ENCODE measurements around the gene ARHGEF28. TPM values are rescaled to one million over a fixed set of nuclear protein-coding genes. Genes with fewer than 3 reads are reported as not detected.

ARHGEF28 gene
- total RNA-seq, 2 experiments from 2014 or later, result not detected

DNA sequence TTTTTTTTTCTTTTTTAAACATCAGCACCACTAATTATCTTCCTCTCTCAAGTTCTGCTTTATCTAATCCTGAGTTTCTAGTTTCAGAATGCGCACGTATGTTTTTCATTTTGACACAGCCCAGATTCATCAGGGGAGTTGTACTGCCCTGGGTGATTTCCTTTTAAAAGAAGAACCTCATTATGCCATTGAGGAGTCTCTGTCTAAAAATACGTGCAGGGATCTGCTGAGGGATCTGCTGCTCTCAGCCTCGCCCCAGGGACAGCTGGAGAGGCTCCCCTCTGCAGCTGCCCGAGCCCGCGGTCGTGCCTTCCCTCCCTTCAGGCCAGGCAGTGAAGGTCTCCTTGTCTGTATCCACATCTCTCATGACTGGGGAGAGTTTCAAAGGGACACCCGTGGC is 273.1 kb downstream of the ARHGEF28 start:
- no peaks in the 10 kb centered on the region for H3K36me3 Mint-ChIP-seq (ENCODE audit: low read depth)
- no peaks in the 10 kb centered on the region for H3K9me3 Mint-ChIP-seq (ENCODE audit: insufficient read depth)
- POLR2A ChIA-PET, result no interaction called here
- CTCF ChIA-PET, result no interaction called here
- H3K27me3 Mint-ChIP-seq (ENCODE audit: low read depth), result peaks cover 6% of the 10 kb centered on the region
- DNase-seq (no peak), ATAC-seq (no peak)
- no peaks in the 10 kb centered on the region for H3K4me1 Mint-ChIP-seq (ENCODE audit: low read depth)
- no peak overlapping the region for H3K27ac Mint-ChIP-seq
- H3K4me3 Mint-ChIP-seq, result no peak overlapping the region

DNA sequence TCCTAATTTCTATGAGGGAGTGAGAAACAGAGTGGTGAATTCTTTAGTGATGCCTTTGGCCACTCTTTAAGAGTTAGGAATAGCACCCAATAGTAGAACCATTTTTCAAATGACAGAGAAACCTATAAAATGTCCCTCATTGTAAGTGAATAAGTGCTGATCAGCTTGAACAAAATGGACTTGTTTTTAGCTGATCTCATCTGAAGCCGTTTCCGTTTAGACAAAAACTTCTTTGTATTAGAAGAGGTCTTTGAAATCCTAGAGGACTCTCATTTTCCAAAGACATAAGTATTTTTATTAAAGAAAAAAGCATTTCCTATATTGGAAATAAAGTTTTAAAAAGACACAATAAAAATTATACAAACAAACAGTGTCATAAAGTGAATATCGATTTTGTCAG is 273.9 kb downstream of the ARHGEF28 start:
- POLR2A ChIA-PET, result no interaction called here
- no peak overlapping the region for H3K4me3 Mint-ChIP-seq
- CTCF ChIA-PET, result no interaction called here

DNA sequence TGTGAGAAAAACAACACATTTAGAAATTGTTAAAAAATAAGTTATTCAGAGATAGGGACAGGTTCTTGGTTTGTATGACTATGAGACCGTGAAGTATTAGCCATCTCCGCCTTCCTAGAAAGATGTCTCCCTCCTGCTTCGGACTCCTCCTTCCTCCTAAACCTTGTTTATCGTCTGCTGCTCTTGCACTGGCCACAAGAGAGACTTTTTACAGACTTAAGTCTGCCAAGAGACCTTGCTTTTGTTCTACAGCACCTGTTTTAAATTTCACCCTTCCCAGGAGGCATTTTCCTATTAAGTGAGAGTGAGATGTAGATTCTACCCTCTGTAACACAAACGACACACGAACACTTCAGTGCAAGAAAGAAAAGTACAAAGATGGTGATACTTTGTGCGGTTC is 274.6 kb downstream of the ARHGEF28 start:
- Mint-ChIP-seq H3K4me3 (no peak overlapping the region), H3K9me3 (ENCODE audit: insufficient read depth) (no peaks in the 10 kb centered on the region), H3K36me3 (ENCODE audit: low read depth) (no peaks in the 10 kb centered on the region), H3K27me3 (ENCODE audit: low read depth) (peaks cover 6% of the 10 kb centered on the region), H3K27ac (no peak overlapping the region), H3K4me1 (ENCODE audit: low read depth) (no peaks in the 10 kb centered on the region)
- ATAC-seq (no peak), DNase-seq (no peak)
- CTCF ChIA-PET, result no interaction called here
- POLR2A ChIA-PET, result no interaction called here

More for the DNA sequence above, 273.9 kb downstream of the ARHGEF28 start:
- no peak overlapping the region for H3K27ac Mint-ChIP-seq
- DNase-seq (no peak), ATAC-seq (no peak)
- no peaks in the 10 kb centered on the region for H3K36me3 Mint-ChIP-seq (ENCODE audit: low read depth)
- no peaks in the 10 kb centered on the region for H3K4me1 Mint-ChIP-seq (ENCODE audit: low read depth)
- no peaks in the 10 kb centered on the region for H3K9me3 Mint-ChIP-seq (ENCODE audit: insufficient read depth)
- H3K27me3 Mint-ChIP-seq (ENCODE audit: low read depth), result peaks cover 6% of the 10 kb centered on the region

DNA sequence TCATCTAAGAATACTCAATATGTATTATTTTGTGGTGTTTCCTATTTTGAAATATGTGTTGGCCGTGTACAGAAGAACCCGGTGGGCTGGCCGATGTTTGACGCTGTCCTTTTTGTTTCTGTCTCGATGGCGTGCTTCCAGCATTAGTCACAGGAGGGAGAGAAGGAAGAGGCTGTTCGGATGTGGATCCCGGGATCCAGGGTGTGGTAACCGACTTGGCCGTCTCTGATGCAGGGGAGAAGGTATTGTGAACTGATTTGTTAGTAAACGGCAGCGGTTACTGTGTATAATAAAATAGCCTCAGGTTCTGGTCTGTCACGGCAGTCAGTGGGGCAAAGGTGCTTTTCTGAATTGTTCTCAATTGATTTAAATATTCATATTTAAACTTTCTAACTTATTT is 275.0 kb downstream of the ARHGEF28 start:
- H3K4me3 Mint-ChIP-seq, result no peak overlapping the region
- H3K9me3 Mint-ChIP-seq (ENCODE audit: insufficient read depth), result no peaks in the 10 kb centered on the region
- H3K27me3 Mint-ChIP-seq (ENCODE audit: low read depth), result peaks cover 6% of the 10 kb centered on the region
- no peaks in the 10 kb centered on the region for H3K36me3 Mint-ChIP-seq (ENCODE audit: low read depth)
- H3K4me1 Mint-ChIP-seq (ENCODE audit: low read depth), result no peaks in the 10 kb centered on the region
- ChIA-PET POLR2A (no interaction called here), CTCF (interaction anchor here (2.5 kb wide), 1 partner anchor 741 kb away, joined by 38 read pairs; the partner anchor contains the start of gene ENC1)
- no peak for DNase-seq
- no peak overlapping the region for H3K27ac Mint-ChIP-seq
- ATAC-seq, result no peak

DNA sequence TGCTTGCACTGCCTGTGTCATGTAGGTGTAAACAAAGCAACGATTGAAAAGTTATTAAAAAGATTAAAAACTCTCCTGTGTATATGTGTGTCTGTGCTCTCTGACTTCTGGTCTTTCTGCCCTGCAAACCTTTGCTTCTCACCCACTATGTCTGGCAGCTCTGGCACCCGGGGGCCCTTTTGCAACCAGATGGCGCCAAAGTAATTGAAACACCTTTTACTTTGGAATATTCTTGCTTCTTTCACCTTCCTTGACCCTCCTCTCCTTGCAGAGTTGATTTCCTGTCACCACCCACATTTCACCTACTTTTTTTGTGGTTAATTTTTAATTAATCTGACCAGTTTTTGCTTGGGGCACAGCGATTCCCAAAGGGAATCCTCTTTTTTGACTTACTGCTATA is 275.5 kb downstream of the ARHGEF28 start:
- CTCF ChIA-PET, result interaction anchor here (1.0 to 2.5 kb wide), 8 partner anchors 8 to 791 kb away, joined by 3 to 38 read pairs (median 8); partner anchors contain the start of gene ENC1
- POLR2A ChIA-PET, result no interaction called here
- H3K4me3 Mint-ChIP-seq, result no peak overlapping the region
- no peak for ATAC-seq
- no peak for DNase-seq
- peaks cover 6% of the 10 kb centered on the region for H3K27me3 Mint-ChIP-seq (ENCODE audit: low read depth)
- no peaks in the 10 kb centered on the region for H3K36me3 Mint-ChIP-seq (ENCODE audit: low read depth)
- H3K4me1 Mint-ChIP-seq (ENCODE audit: low read depth), result no peaks in the 10 kb centered on the region
- H3K9me3 Mint-ChIP-seq (ENCODE audit: insufficient read depth), result no peaks in the 10 kb centered on the region
- no peak overlapping the region for H3K27ac Mint-ChIP-seq

DNA sequence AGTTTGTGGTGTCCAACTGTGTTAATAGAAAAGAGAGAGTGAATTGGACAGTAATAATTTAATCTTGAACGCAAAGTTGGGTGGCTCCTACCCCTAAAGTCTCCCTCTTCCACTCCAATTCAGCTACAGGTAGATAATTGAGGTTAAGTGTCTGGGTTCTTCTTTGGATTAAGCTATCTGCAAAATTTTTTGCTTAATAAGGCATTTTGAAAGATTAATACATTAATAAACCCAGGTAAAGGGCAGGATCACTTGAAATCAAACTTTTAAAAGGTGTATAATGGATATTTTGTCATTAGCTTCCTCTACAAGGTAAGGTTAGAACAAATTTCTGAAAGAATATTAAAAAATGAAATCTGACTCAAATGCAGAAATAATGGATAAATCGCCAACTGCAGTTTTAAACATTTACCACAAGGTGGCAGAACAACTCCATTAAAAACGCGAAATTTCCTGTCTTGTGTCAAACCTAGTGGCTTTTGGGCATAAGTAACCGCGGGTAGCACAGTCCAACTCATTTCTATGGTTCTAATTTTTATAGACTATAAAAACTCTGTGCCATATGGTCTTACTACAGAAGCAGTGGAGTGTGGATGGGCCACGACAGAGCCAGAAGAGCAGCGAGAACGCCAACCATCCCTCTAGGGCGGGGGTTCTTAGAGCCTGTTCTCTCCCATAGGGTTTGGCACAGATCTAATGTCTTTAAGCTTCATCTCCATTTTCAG is 276.5 kb downstream of the ARHGEF28 start:
- DNase-seq (peak; percentile 23), ATAC-seq (no peak)
- CTCF ChIA-PET, result interaction anchor here (0.6 to 2.5 kb wide), 17 partner anchors 9 to 1017 kb away, joined by 3 to 38 read pairs (median 4); partner anchors contain the start of gene ENC1
- POLR2A ChIA-PET, result no interaction called here
- Mint-ChIP-seq H3K4me1 (ENCODE audit: low read depth) (no peaks in the 10 kb centered on the region), H3K4me3 (no peak overlapping the region), H3K36me3 (ENCODE audit: low read depth) (no peaks in the 10 kb centered on the region), H3K27me3 (ENCODE audit: low read depth) (peaks cover 10% of the 10 kb centered on the region), H3K9me3 (ENCODE audit: insufficient read depth) (no peaks in the 10 kb centered on the region), H3K27ac (no peak overlapping the region)

DNA sequence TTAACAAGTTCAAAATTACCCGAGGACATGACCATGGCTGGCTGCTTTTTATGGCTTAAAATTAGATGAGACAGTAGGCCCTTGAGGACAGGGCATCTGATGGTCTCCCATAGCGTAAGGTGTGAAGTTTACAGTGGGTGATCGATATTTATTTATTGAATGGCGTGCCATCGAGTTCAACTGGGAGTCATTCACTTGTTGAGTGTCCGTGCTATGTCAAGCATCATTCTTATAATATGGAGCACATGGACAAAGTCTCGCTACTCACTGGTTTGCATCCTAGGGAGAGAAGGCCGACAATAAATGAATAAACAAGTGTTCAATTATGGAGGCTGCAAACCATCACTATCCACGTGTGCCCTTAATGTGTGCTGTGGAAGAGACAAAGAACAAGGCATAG is 277.2 kb downstream of the ARHGEF28 start:
- Mint-ChIP-seq H3K4me3 (no peak overlapping the region), H3K4me1 (ENCODE audit: low read depth) (no peaks in the 10 kb centered on the region), H3K36me3 (ENCODE audit: low read depth) (no peaks in the 10 kb centered on the region), H3K9me3 (ENCODE audit: insufficient read depth) (no peaks in the 10 kb centered on the region), H3K27ac (no peak overlapping the region), H3K27me3 (ENCODE audit: low read depth) (peaks cover 10% of the 10 kb centered on the region)
- ChIA-PET CTCF (interaction anchor here (0.6 to 2.5 kb wide), 7 partner anchors 161 to 759 kb away, joined by 3 to 38 read pairs (median 6); partner anchors contain the start of gene ENC1), POLR2A (no interaction called here)
- ATAC-seq, result no peak
- DNase-seq, result no peak

DNA sequence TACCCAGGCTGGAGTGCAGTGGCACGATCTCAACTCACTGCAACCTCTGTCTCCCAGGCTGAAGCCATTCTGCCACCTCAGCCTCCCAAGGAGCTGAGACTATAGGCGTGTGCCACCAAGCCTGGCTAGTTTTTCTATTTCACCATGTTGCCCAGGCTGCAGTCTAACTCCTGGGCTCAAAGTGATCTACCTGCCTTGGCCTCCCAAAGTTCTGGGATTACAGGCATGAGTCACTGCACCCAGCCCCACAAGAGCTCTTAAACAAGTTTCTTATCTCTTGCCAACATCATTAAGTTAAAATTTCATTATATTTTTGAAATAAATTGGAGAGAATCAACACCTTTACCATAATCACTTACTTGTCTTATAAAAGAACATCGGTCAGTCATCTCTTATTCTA is 280.3 kb downstream of the ARHGEF28 start:
- Mint-ChIP-seq H3K27me3 (ENCODE audit: low read depth) (peaks cover 8% of the 10 kb centered on the region), H3K36me3 (ENCODE audit: low read depth) (no peaks in the 10 kb centered on the region), H3K4me1 (ENCODE audit: low read depth) (no peaks in the 10 kb centered on the region), H3K27ac (no peak overlapping the region), H3K4me3 (no peak overlapping the region), H3K9me3 (ENCODE audit: insufficient read depth) (no peaks in the 10 kb centered on the region)
- ChIA-PET CTCF (interaction anchor here (2.5 kb wide), 1 partner anchor 743 kb away, joined by 15 read pairs; no protein-coding TSS in a partner anchor), POLR2A (no interaction called here)
- DNase-seq (no peak), ATAC-seq (no peak)

DNA sequence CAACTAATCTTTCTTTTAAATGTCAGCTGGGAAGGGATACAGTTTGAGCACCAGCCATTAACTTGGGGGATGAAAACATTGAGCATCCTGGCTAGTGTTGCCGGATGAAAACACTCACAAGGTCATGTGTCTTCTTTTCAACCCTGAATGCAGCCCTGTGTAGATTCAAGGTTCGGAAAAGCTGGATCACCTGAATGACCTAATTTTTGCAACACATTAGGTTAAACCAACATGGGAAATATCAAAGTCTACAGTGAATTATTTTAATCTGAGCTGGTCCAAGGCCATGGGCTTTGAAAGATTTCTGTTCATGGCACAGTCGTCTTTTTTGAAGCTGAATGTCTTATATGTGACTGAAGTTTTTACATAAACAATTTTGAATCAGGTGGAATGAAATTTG is 281.2 kb downstream of the ARHGEF28 start:
- Mint-ChIP-seq H3K27ac (no peak overlapping the region), H3K9me3 (ENCODE audit: insufficient read depth) (no peaks in the 10 kb centered on the region), H3K4me3 (no peak overlapping the region), H3K27me3 (ENCODE audit: low read depth) (peaks cover 11% of the 10 kb centered on the region), H3K36me3 (ENCODE audit: low read depth) (no peaks in the 10 kb centered on the region), H3K4me1 (ENCODE audit: low read depth) (no peaks in the 10 kb centered on the region)
- no peak for DNase-seq
- ATAC-seq, result no peak
- CTCF ChIA-PET, result interaction anchor here (0.6 to 2.5 kb wide), 2 partner anchors 742 to 1816 kb away, joined by 4 to 15 read pairs; no protein-coding TSS in a partner anchor
- POLR2A ChIA-PET, result no interaction called here

DNA sequence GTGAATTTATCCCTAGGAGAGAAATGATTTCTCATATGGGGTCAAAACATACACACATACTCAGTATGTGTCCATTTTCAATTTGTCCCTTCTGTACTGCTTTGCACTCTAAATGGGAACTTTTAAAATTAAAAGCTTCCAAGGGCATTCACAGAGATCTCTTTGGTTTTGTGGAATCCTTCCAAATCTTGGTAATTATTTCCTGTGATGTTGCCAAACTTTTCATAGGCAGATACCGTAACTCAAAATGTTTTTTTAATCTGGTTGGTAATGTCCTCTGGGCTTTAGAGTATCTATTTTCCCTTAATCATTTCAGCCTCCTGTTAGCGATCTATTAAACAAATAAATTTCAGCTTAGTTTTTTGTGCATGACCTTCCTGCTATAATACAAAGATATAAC is 282.4 kb downstream of the ARHGEF28 start:
- DNase-seq, result no peak
- no peak overlapping the region for H3K4me3 Mint-ChIP-seq
- ATAC-seq, result no peak
- H3K27ac Mint-ChIP-seq, result no peak overlapping the region
- H3K27me3 Mint-ChIP-seq (ENCODE audit: low read depth), result peaks cover 11% of the 10 kb centered on the region
- ChIA-PET POLR2A (no interaction called here), CTCF (interaction anchor here (1.0 to 2.5 kb wide), 3 partner anchors 732 to 741 kb away, joined by 4 to 15 read pairs (median 4); partner anchors contain the start of gene ENC1)
- no peaks in the 10 kb centered on the region for H3K36me3 Mint-ChIP-seq (ENCODE audit: low read depth)
- no peaks in the 10 kb centered on the region for H3K4me1 Mint-ChIP-seq (ENCODE audit: low read depth)
- H3K9me3 Mint-ChIP-seq (ENCODE audit: insufficient read depth), result no peaks in the 10 kb centered on the region

DNA sequence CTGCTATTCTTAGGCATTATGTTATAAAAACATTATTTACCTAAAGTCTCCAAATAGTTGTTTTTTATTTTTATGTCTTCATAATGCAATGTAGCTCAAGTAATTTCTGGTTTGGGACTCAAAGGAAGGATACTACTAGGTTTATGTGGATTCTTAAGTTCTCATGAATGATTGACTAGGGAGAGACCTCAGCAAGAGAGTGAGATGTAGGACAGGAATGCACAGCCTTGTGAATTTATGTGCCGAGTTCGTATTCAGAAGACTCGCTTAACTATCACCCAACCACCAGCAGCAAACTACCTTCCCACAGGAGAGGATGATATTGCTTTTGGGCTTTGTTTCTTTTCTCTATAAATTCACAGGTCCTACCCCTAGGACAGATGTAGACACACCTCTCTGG is 282.9 kb downstream of the ARHGEF28 start:
- no peak overlapping the region for H3K27ac Mint-ChIP-seq
- peaks cover 11% of the 10 kb centered on the region for H3K27me3 Mint-ChIP-seq (ENCODE audit: low read depth)
- ATAC-seq (no peak), DNase-seq (no peak)
- H3K9me3 Mint-ChIP-seq (ENCODE audit: insufficient read depth), result no peaks in the 10 kb centered on the region
- H3K4me1 Mint-ChIP-seq (ENCODE audit: low read depth), result no peaks in the 10 kb centered on the region
- no peak overlapping the region for H3K4me3 Mint-ChIP-seq
- ChIA-PET POLR2A (no interaction called here), CTCF (interaction anchor here (0.6 to 2.5 kb wide), 4 partner anchors 664 to 740 kb away, joined by 3 to 15 read pairs (median 4); partner anchors contain the start of gene ENC1)
- H3K36me3 Mint-ChIP-seq (ENCODE audit: low read depth), result no peaks in the 10 kb centered on the region

DNA sequence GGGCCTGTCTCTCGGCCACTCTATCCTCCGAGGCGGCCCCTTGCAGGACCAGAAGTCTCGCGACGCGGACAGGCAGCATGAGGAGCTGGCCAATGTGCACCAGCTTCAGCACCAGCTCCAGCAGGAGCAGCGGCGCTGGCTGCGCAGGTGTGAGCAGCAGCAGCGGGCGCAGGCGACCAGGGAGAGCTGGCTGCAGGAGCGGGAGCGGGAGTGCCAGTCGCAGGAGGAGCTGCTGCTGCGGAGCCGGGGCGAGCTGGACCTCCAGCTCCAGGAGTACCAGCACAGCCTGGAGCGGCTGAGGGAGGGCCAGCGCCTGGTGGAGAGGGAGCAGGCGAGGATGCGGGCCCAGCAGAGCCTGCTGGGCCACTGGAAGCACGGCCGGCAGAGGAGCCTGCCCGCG is 283.5 kb downstream of the ARHGEF28 start:
- POLR2A ChIA-PET, result no interaction called here
- H3K27me3 Mint-ChIP-seq (ENCODE audit: low read depth), result peaks cover 11% of the 10 kb centered on the region
- H3K9me3 Mint-ChIP-seq (ENCODE audit: insufficient read depth), result no peaks in the 10 kb centered on the region
- no peaks in the 10 kb centered on the region for H3K36me3 Mint-ChIP-seq (ENCODE audit: low read depth)
- DNase-seq (no peak), ATAC-seq (no peak)
- no peak overlapping the region for H3K27ac Mint-ChIP-seq
- no peak overlapping the region for H3K4me3 Mint-ChIP-seq
- CTCF ChIA-PET, result no interaction called here
- H3K4me1 Mint-ChIP-seq (ENCODE audit: low read depth), result no peaks in the 10 kb centered on the region

Data from activated CD8-positive, alpha-beta T cell treated with anti-CD3 and anti-CD28 coated beads, Interleukin-2, amount 10 ng/mL, durations not matched to agents 7 days and 5 days (primary cell).